ENCODE results near the gene RAI1. TPM values are rescaled to one million over a fixed set of nuclear protein-coding genes. Genes with fewer than 3 reads are reported as not detected.

The RAI1 gene
- total and polyA plus RNA-seq, 2 of the 13 experiments (the other 11 are each of a cell fraction or from before 2014, with no cell fraction given) = 3.4 to 5.2 TPM

- TF ChIP-seq SRSF1 (optimal IDR thresholded peaks at IDR 0.05; ENCODE audit: low read depth, low read length) (no peak), HDAC2 (CRISPR knock-in tag; IDR thresholded peaks at IDR 0.05) (0 out of 2 replicates have a peak, but pooled peaks have one; percentile 38), ZNF713 (CRISPR knock-in tag; IDR thresholded peaks at IDR 0.05) (no peak), PTBP1 (IDR thresholded peaks at IDR 0.05; ENCODE audit: low read depth, low read length, poor library complexity, severe bottlenecking) (no peak), ZNF512 (CRISPR knock-in tag; IDR thresholded peaks at IDR 0.05) (no peak), ARID4A (CRISPR knock-in tag; IDR thresholded peaks at IDR 0.05; ENCODE audit: borderline replicate concordance) (peak; percentile 22; the same call in 1 of the 2 replicates), KDM5A (IDR thresholded peaks at IDR 0.05; ENCODE audit: borderline replicate concordance, low read length) (no peak), MXD3 (CRISPR knock-in tag; IDR thresholded peaks at IDR 0.05) (no peak), NCOR1 (IDR thresholded peaks at IDR 0.05; ENCODE audit: borderline replicate concordance, low read length) (peak; percentile 51; the same call in 1 of the 2 replicates), SUZ12 (IDR thresholded peaks at IDR 0.05; ENCODE audit: low read depth, low read length) (no peak), RXRB (CRISPR knock-in tag; IDR thresholded peaks at IDR 0.05; ENCODE audit: borderline replicate concordance) (peak; percentile 37; the same call in 1 of the 2 replicates), ZFP36L2 (CRISPR knock-in tag; IDR thresholded peaks at IDR 0.05) (no peak), PAX8 (CRISPR knock-in tag; IDR thresholded peaks at IDR 0.05; ENCODE audit: borderline replicate concordance) (no peak)
- TF ChIP-seq, protein P1, sequence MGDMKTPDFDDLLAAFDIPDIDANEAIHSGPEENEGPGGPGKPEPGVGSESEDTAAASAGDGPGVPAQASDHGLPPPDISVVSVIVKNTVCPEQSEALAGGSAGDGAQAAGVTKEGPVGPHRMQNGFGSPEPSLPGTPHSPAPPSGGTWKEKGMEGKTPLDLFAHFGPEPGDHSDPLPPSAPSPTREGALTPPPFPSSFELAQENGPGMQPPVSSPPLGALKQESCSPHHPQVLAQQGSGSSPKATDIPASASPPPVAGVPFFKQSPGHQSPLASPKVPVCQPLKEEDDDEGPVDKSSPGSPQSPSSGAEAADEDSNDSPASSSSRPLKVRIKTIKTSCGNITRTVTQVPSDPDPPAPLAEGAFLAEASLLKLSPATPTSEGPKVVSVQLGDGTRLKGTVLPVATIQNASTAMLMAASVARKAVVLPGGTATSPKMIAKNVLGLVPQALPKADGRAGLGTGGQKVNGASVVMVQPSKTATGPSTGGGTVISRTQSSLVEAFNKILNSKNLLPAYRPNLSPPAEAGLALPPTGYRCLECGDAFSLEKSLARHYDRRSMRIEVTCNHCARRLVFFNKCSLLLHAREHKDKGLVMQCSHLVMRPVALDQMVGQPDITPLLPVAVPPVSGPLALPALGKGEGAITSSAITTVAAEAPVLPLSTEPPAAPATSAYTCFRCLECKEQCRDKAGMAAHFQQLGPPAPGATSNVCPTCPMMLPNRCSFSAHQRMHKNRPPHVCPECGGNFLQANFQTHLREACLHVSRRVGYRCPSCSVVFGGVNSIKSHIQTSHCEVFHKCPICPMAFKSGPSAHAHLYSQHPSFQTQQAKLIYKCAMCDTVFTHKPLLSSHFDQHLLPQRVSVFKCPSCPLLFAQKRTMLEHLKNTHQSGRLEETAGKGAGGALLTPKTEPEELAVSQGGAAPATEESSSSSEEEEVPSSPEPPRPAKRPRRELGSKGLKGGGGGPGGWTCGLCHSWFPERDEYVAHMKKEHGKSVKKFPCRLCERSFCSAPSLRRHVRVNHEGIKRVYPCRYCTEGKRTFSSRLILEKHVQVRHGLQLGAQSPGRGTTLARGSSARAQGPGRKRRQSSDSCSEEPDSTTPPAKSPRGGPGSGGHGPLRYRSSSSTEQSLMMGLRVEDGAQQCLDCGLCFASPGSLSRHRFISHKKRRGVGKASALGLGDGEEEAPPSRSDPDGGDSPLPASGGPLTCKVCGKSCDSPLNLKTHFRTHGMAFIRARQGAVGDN (CRISPR knock-in tag; IDR thresholded peaks at IDR 0.05) = peak; percentile 84
- TF ChIP-seq, protein P2, sequence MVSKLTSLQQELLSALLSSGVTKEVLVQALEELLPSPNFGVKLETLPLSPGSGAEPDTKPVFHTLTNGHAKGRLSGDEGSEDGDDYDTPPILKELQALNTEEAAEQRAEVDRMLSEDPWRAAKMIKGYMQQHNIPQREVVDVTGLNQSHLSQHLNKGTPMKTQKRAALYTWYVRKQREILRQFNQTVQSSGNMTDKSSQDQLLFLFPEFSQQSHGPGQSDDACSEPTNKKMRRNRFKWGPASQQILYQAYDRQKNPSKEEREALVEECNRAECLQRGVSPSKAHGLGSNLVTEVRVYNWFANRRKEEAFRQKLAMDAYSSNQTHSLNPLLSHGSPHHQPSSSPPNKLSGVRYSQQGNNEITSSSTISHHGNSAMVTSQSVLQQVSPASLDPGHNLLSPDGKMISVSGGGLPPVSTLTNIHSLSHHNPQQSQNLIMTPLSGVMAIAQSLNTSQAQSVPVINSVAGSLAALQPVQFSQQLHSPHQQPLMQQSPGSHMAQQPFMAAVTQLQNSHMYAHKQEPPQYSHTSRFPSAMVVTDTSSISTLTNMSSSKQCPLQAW (CRISPR knock-in tag; IDR thresholded peaks at IDR 0.05) = no peak
These were observed 25.1 kb downstream of the RAI1 start (continued) for GRCh38 chr17:17706140-17707060.

Data from HepG2 (cell line).